GM18873 (cell line): ENCODE results near the gene HGD.
"Not testable (repeated sequence)": the region's sequence is repeated elsewhere in the genome, so short reads cannot be mapped to it uniquely, and the experiment has no call there.

Experiments used
- ATAC-seq: cut with Tn5 transposase; IDR thresholded peaks from one replicate; pipeline ENCODE4 v1.9.1; 2021; ENCODE audit warnings: mild to moderate bottlenecking, moderate library complexity, moderate number of reproducible peaks; ENCODE audit not compliant: unreplicated experiment, low FRiP score

The HGD gene

GRCh38 chr3:120641696-120642246 is 40.3 kb downstream of the HGD start:
- no peak for ATAC-seq

GRCh38 chr3:120640231-120640630 is 41.8 kb downstream of the HGD start:
- no peak for ATAC-seq

GRCh38 chr3:120638820-120639219 is 43.2 kb downstream of the HGD start:
- not testable (repeated sequence) for ATAC-seq

DNA sequence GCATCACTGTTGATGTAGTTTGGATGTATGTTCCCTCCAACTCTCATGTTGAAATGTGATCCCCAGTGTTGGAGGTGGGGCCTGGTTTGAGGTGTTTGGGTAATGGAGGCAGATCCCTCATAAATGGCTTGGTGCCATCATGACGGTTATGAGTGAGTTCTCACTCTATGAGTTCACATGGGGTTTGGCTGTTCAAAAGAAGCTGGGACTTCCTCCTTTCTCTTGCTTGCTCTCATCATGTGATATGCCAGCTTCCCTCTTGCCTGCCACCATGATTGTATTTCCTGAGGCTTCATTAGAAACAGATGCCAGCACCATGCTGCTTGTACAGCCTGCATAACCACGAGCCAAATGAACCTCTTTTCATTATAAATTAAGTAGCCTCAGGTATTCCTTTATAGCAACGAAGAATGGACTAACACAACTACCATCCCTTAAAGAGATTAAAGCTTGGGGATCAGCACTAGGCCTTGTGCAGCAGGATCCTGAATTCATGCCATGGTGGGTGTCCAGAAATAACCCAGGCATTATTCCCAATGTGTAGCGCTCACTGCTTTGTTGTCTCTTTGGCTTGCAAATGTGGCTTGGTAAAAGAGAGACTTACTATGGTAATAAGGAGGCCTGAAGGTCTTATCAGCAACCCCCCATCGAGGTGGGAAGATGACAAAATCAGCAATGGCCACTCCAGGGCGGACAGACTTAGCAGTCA is 44.0 kb downstream of the HGD start:
- ATAC-seq = no peak

DNA sequence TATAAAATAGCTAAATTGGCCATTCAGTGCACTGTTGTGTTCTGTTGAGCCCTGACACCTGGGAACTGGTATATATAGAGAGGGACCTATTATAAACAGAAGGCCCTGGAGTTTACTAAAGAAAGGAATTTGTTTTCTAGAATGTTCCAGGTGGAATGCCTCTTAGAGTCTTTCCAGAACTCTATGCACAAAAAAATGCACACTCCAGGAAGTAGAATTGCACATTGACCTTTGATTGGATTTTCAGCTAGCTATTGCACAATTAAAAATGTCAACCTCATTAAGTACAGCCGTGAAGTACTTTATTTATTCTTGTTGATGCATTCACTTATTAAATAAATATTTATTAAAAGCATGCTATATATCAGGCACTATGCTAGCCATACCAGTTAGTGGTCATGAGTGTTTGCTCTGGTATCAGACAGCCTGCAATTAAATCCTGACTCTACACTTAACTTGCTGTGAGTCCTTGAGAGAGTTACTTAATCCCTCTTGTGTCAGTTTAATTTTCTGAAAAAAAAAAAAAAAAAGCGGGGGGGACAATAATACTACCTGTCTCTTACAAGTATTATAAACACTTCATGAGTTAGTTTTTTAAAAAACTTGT is 45.1 kb downstream of the HGD start:
- no peak for ATAC-seq

- no peak for ATAC-seq
These were observed 47.5 kb downstream of the HGD start for GRCh38 chr3:120634539-120634938.

DNA sequence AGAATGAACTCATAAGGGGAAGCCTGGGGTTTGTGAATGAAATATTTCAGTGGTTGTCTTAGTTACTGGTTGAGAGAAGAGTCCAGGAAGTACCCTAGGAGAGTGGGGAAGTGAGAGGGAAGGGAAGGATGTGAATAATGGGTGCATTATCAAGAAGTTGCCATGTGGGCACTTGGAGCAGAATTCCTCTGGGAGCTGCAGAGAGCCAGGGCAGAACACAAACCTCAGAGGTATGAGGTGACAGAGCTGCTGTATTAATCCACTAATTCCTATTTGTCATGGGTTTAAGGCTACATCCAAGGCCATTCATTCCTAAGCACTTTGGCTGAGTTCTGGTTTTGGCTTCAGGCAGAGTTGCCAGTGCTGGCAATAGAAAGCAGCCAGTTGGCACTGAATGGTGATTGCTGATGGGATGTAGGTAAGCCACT is 56.9 kb downstream of the HGD start:
- ATAC-seq = no peak

GRCh38 chr3:120623727-120624093 is 58.3 kb downstream of the HGD start:
- no peak for ATAC-seq

DNA sequence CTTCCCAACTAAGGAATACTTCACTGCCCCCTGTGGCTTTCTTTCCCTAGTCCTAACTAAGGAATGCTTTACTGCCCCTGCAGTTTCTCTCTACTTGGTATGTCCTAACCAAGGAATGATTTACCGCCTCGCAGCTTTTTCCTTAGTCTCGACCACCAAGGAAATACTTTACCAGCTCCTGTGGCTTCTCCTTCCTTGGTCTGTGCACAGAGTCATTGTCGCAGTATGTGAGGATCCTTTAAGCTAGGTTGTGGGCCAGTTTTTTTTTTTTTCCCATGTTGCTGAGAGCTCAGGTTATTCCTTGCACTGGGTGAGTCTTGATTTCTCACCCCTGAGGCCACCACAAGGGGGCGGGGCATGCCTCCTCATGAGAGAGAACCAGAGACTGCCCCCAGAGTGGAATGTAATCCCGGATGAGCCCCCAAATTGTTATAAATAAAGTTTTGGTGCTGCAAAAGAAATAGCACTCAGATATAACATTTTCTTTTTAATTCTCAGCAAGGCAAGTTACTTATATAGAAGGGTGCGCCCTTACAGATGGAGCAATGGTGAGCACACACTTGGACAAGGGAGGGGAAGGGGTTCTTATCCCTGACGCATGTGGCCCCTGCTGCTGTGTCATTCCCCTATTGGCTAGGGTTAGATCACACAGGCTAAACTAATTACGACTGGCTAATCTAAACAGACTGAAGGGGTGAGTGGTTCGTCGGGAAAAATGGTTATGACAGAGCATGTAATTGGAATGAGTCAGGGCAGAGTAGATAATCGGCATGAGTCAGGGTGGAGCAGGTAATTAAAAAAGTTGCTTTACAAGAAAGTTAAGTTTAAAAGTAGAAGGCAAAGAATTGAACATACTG is 58.9 kb downstream of the HGD start:
- ATAC-seq = no peak

- no peak for ATAC-seq
These were observed 59.6 kb downstream of the HGD start for GRCh38 chr3:120622457-120622856.

- ATAC-seq = not testable (repeated sequence)
These were observed 65.3 kb downstream of the HGD start for GRCh38 chr3:120616745-120617144.

DNA sequence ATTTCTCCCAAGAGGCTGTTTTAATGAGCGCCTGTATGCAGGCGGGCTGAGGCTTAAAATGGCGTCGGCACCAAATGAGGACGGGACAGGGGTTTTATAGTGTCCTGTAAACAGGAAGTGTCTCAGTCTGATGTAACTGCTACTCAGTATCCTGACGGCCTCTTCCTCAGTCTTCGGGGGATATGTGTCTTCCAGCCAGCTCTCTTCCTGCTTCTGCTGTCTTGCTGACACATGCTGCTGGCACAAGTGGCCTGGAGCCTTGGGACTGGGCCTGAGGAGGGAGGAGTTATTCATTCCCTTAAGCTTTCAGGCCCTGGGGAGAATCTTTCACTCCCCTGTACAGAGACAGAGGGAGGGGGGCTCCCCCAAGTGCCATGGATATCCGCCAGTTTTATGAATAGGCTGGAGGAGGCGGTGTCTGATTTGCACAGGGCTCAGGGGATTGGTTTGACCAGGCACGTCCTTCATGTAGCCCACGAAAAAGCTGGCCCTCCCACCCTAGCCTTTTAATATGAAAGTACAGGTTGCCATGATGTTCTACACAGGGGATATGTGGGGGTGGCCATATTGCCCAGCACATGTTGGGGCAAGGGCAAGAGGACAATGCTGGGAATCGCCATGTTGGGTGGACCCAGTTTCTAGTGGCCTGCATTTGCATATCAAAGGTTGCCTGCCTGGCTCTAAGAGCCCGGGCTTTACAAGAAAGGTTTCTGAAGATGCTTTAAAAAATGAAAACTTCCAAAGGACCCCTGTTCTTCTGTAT is 66.0 kb downstream of the HGD start:
- ATAC-seq = no peak

DNA sequence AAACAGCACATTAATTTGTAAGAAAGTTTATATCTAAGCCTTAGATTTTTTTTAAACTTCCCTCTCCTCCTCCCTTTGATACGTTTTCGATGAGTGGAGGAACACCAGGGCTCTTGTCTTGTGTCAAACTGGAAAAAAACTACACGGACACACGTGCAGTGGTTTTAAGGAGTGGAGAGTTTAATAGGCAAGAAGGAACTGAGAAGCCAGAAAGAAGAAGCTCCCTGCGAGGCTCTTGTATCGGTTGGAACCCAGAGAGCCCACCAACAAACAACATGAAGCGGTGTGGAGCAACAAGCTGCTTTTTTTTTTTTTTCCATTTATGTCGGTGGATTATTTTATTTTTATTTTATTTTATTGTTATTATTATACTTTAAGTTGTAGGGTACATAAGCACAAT is 67.3 kb downstream of the HGD start:
- no peak for ATAC-seq

- ATAC-seq = no peak
These were observed 73.5 kb downstream of the HGD start for GRCh38 chr3:120608506-120608905.

GRCh38 chr3:120604784-120605183 is 77.3 kb downstream of the HGD start:
- ATAC-seq = no peak

- no peak for ATAC-seq
These were observed 77.7 kb downstream of the HGD start for GRCh38 chr3:120604382-120604781.

DNA sequence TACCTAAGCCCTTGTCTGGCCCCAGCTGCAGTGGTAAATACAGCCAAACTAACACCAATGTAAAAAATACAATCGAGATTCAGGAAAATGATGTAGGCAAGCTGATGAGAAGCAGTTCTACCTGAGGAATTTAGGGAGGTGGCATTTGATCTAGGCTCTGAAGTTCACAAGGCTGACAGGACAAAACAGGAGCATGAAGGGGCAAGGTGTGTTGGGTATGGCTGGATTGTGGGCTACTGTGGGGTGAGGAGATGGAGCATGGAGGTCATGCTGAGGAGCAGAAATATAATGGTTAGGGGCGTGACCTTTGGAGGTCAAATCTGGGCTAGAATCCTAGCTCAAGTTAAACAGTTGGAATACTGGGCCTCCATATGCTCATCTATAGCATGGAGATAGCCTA is 79.4 kb downstream of the HGD start:
- ATAC-seq = no peak

DNA sequence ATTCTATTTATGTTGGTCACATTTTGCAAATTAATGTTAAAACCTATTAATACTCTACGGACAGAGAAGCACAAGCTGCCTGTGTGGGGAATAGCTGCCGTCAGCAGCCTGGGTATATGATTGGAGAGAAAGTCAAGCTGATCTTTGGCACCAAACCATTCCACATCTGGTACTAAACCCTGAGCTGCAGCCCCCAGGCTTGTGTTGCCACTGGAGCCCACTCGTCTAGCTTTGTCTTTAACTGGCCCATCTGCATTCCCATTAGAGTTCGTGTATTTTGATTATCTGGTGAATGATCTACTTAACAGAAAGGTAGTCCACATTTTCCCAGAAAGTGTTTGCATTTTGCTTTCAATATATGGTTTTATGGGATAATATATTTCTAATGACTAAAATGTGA is 80.5 kb downstream of the HGD start:
- no peak for ATAC-seq

DNA sequence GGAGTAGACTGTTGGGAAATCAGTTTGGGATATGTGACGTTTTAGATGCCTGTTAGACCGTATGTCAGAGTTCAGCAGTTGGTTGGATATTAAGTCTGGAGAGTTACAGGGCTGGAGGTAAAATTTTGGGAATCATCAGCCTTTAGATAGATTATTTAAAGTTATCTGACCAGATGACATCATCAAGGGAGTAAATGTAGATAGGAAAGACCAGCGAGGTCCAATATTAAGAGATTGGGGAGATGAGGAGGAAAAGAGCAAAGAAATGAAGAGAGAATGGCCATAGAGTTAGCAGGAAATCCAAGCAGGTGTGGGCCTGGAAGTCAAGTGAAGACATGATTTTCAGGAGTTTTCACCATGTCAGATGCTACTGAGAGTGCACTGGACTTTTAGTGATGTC is 82.8 kb downstream of the HGD start:
- no peak for ATAC-seq

DNA sequence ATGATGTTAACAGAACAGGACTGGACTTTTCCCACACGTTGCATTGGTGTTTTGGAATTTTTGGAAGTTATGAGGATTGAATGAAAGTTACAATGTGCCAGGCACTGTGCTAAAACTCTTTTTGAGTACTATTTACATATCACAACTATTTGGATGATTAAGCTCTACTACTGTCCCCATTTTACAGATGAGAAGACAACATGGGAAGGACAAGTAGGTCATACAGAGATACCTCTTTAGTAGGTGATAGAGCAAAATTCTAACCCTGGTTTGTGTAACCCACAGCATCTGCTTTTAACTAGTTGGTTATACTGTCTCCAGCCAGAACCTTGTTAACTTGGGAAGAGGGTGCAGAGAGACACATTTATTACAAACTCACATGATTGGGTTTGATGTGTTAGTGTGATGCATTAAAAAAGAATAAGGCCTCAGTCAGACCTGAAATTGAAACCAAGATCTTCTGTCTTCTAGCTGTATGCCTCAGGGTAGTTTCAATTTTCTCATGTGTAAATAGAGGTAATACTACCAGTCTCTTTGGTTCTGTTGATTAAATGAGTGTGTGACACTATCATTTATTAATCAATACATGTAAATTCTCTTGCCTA is 84.5 kb downstream of the HGD start:
- ATAC-seq = peak; percentile 41
